HCT116 (cell line): Measurements from ENCODE around the gene MYO1B.

Experiments
- ATF3 ChIP-seq: IDR thresholded peaks from 2 replicates; pipeline ENCODE4 v1.6.1; 2012
- EZH2 ChIP-seq: fragments of 200-600 bp; sonication (generic); IDR thresholded peaks from 2 replicates; pipeline ENCODE4 v1.6.1; 2017; ENCODE audit warnings: antibody characterized with exemption, mixed run types
- POLR2AphosphoS5 ChIP-seq: IDR thresholded peaks from 2 replicates; pipeline ENCODE4 v1.6.1; 2011; ENCODE audit warnings: mild to moderate bottlenecking, low read depth, low read length, moderate library complexity
- SRF ChIP-seq: IDR thresholded peaks from 2 replicates; pipeline ENCODE4 v1.6.1; 2012; ENCODE audit warnings: low read depth

GRCh38 chr2:191308026-191308425 is 62.8 kb downstream of the MYO1B start:
- TF ChIP-seq POLR2AphosphoS5 (no peak), SRF (no peak), ATF3 (no peak), EZH2 (no peak)
